WERI-Rb-1 (cell line): Measurements from ENCODE around the gene RASSF3.
"Not testable (repeated sequence)": the region's sequence is repeated elsewhere in the genome, so short reads cannot be mapped to it uniquely, and the experiment has no call there.

Experiments used
- DNase-seq: peaks from one replicate; pipeline ENCODE4 v3.0.0-alpha.2; 2020
- H3K27ac ChIP-seq: fragments of 250-450 bp; sonication (Bioruptor Pico); 2 replicates; pipeline ENCODE4 v1.5.1; 2020; ENCODE audit warnings: mild to moderate bottlenecking, moderate library complexity
- H3K27me3 ChIP-seq: fragments of 250-450 bp; sonication (Bioruptor Pico); 2 replicates; pipeline ENCODE4 v1.5.1; 2021; ENCODE audit warnings: mild to moderate bottlenecking, low read depth, moderate library complexity; ENCODE audit not compliant: insufficient read depth, severe bottlenecking
- H3K36me3 ChIP-seq: fragments of 250-450 bp; sonication (Bioruptor Pico); 2 replicates; pipeline ENCODE4 v1.5.1; 2020; ENCODE audit warnings: mild to moderate bottlenecking, moderate library complexity
- H3K4me3 ChIP-seq: 2 replicates; pipeline ENCODE4 v1.5.1; 2011; ENCODE audit warnings: low read depth, mild to moderate bottlenecking, control low read depth, low read length
- H3K9me3 ChIP-seq: fragments of 250-450 bp; sonication (Bioruptor Pico); 2 replicates; pipeline ENCODE4 v1.5.1; 2021; ENCODE audit warnings: mild to moderate bottlenecking, moderate library complexity; ENCODE audit not compliant: severe bottlenecking
- TF ChIP-seq, protein P1 (sequence below): IDR thresholded peaks from 2 replicates; pipeline ENCODE4 v1.5.1; 2011; ENCODE audit warnings: low read depth, mild to moderate bottlenecking, control low read depth, inconsistent platforms, low read length

Gene RASSF3

DNA sequence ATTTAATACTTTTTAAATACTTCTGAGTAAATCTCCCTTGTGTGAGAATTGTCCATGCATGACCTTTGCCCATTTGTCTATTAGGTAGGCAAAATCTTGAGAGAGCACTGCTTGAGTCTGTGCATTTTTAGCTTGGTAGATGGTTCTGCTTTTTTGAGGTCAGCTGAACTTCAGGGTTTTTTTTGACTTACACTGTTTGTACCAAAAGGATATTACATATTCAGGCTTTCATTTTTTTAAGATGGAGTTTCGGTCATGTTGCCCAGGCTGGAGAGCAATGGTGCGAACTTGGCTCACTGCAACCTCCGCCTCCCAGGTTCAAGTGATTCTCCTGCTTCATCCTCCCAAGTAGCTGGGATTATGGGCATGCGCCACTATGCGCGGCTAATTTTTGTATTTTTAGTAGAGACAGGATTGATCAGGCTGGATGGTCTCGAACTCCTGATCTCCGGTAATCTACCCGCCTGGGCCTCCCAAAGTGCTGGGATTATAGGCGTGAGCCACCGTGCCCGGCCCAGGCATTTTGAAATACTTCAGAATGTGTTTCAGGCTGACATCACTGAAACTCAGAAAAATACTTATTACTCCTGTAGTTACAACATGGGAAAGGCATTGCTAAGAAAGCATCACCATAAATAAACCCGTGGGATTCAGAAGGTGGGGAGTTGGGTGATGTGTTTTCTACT, 11.1 kb downstream of the RASSF3 start:
- TF ChIP-seq, protein P1, sequence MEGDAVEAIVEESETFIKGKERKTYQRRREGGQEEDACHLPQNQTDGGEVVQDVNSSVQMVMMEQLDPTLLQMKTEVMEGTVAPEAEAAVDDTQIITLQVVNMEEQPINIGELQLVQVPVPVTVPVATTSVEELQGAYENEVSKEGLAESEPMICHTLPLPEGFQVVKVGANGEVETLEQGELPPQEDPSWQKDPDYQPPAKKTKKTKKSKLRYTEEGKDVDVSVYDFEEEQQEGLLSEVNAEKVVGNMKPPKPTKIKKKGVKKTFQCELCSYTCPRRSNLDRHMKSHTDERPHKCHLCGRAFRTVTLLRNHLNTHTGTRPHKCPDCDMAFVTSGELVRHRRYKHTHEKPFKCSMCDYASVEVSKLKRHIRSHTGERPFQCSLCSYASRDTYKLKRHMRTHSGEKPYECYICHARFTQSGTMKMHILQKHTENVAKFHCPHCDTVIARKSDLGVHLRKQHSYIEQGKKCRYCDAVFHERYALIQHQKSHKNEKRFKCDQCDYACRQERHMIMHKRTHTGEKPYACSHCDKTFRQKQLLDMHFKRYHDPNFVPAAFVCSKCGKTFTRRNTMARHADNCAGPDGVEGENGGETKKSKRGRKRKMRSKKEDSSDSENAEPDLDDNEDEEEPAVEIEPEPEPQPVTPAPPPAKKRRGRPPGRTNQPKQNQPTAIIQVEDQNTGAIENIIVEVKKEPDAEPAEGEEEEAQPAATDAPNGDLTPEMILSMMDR = no peak
- Histone ChIP-seq H3K27ac (no peak overlapping the region), H3K9me3 (no peaks in the 10 kb centered on the region), H3K36me3 (no peaks in the 10 kb centered on the region), H3K4me3 (no peak overlapping the region), H3K27me3 (no peaks in the 10 kb centered on the region)
- no peak for DNase-seq

DNA sequence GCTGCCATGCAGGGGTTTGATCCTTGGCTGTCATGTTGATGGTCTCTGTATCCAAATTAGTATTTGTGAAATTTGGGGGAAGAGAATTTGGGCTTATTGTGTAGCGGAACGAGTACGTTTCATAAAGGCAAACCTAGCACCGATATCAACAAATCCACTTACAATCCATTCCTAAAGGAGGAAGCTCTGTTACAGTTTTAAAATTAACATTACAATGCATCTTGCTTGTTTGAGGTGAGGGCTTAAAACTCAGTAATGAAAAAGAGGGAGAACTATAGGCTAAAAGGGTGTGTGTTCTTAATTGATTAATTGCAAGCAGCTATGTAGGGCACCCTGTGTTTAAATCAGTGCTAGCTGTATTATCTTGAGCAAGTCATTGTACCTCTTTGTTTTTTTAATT, 13.7 kb downstream of the RASSF3 start:
- Histone ChIP-seq H3K9me3 (no peaks in the 10 kb centered on the region), H3K4me3 (no peak overlapping the region), H3K27ac (no peak overlapping the region), H3K36me3 (no peaks in the 10 kb centered on the region), H3K27me3 (no peaks in the 10 kb centered on the region)
- TF ChIP-seq, protein P1 = no peak
- DNase-seq = no peak

DNA sequence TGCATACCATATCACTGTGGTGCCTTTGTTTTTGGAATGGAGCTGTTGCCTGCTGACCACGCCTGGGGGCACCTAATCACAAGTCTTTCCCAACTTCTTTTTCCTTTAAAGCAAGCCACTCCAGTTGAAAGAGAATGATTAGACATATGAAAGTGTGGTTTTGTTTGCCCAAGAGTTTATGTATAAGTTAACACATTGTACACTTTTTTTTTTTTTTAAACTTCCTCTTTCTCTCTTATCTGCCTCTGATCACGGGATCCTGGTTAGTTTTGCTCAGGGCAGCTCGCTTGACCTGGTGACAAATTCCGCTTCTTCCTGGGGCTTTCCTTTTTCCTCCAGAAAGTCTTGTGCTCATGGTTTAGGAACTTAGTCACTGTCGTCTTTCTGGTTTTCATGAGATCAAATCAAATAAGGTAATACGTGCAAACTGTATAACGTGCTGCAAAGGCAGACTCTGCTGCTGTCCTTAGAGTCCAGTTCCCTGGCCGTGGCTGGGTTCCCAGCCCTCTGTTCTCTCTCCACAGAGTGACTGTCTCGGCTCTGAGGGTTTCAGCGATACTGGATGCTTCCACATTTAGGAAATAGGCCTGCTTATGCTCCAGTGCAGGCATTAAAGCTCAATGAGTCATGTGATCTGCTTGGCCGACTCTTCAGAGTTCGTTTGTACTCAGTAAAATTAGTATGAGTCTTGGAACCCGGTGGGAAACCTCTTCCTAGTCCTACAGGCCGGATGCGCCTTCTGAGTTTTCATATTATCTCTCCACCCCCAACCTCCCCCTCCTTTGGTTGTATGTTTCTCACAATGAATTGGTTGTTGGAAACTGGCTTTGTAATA, 15.2 kb downstream of the RASSF3 start:
- DNase-seq = no peak
- H3K27ac ChIP-seq = no peak overlapping the region
- TF ChIP-seq, protein P1 = no peak
- H3K4me3 ChIP-seq = no peak overlapping the region
- H3K27me3 ChIP-seq = no peaks in the 10 kb centered on the region
- no peaks in the 10 kb centered on the region for H3K9me3 ChIP-seq
- H3K36me3 ChIP-seq = no peaks in the 10 kb centered on the region

DNA sequence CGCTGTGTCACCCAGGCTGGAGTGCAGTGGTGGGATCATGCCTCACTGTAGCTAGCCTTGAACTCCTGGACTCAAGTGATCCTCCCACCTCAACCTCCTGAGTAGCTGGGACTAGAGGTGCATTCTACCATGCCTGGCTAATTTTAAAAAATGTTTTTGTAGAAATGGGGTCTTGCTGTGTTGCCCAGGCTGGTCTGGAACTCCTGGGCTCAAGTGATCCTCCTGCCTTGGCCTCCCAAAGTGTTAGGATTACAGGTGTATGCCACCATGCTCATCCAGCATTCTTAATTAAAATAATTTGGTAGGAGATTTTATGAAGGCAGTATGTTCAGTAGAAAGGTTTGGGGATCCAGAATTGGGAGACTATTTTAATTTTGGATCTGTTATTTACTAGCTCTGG, 16.3 kb downstream of the RASSF3 start:
- not testable (repeated sequence) for H3K4me3 ChIP-seq, H3K36me3 ChIP-seq, H3K9me3 ChIP-seq, H3K27ac ChIP-seq, DNase-seq, H3K27me3 ChIP-seq

DNA sequence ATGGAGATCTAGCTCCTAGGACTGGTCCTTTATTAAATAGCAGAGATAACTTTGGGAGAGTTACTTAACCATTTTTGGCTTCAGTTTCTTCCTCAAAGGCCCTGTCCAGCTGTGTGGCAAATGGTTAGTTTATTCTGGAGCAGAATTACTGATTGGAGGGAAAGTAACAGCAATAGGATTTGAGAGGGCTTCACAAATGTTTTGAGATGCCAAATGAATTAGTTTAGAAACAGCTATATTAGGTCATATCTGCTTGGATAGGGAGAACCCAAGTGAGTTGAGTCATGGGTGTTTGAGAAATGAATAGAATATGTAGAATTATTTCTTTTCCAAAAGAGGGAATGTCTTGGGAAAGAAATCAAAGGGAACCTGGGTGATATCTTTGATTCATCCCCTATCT, 17.5 kb downstream of the RASSF3 start:
- Histone ChIP-seq H3K27me3 (no peaks in the 10 kb centered on the region), H3K27ac (no peak overlapping the region), H3K4me3 (no peak overlapping the region), H3K36me3 (no peaks in the 10 kb centered on the region), H3K9me3 (no peaks in the 10 kb centered on the region)
- TF ChIP-seq, protein P1 = no peak
- DNase-seq = no peak

DNA sequence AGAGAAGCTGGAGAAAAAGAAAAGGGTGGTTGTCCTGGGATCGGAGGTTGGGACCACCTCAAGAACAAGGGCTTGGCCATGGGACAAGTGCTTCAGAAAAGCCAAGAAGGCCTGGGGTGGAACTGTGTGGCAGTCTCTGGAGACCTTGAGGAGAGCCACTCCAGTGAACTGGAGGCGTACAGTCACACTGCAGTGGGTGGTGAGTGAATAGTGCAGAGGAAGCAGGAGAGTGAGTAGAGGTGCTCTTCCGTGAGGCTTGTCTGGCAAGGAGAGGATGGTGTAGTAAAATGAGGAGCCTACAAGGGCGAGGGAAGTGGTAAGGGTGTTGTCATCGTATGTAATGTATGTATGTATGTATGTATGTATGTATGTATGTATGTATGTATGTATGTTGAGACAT, 20.9 kb downstream of the RASSF3 start:
- Histone ChIP-seq H3K27ac (no peak overlapping the region), H3K4me3 (no peak overlapping the region), H3K36me3 (no peaks in the 10 kb centered on the region), H3K9me3 (no peaks in the 10 kb centered on the region), H3K27me3 (no peaks in the 10 kb centered on the region)
- no peak for DNase-seq
- TF ChIP-seq, protein P1 = no peak
